Activated T-helper 9 cell treated with anti-CD3 and anti-CD28 coated beads, Interleukin-2, amount 50 U/mL, for 16 hours (primary cell): ENCODE results near the gene PTPRN2.
"Not testable (repeated sequence)": the region's sequence is repeated elsewhere in the genome, so short reads cannot be mapped to it uniquely, and the experiment has no call there.

ENCODE experiments used
- DNase-seq: peaks from one replicate; pipeline ENCODE4 v3.0.0-alpha.2; 2020; ENCODE audit warnings: low read depth

Gene PTPRN2

DNA sequence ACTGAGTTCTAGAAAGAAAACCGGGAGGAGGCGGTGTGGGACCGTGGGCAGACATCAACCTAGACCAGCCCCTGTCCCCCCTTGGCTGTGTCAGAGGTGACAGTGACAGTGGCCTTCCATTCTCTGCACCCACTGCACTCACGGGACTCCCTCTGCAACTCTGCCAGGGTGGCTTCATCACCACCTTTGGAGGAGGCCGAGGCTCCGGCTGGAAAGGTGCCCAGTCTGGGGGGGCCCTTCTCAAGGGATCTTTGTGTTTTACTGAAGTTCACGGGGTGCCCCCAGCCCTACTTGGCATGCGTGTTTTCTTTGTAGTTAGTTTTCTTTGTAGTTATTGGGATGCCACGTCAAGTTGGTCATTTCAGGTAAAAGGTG is 833.2 kb downstream of the PTPRN2 start:
- no peak for DNase-seq

GRCh38 chr7:157753713-157754415 is 833.8 kb downstream of the PTPRN2 start:
- DNase-seq, result no peak

GRCh38 chr7:157752832-157753291 is 834.8 kb downstream of the PTPRN2 start:
- DNase-seq, result no peak

- DNase-seq, result no peak
Observed at GRCh38 chr7:157751951-157752673, 835.5 kb downstream of the PTPRN2 start.

DNA sequence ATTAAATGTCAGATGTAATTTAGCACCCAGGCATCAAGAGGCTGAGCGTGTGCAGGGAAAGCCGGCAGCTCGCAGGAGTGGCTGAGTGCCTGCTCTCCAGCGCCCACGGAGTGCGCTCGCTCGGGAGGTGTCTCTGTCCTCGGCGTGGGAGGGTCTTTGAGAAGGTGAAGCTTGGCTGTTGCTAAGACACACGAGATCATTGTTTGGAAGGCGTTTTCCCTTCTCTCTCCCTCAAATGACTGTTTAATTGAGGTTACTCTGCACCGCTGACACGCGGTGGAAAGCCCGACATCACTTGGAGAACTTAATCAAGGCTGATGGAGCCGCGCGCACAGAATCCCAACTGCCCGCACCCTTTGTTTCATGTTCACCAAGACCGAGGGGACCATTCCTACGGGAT is 836.2 kb downstream of the PTPRN2 start:
- no peak for DNase-seq

GRCh38 chr7:157750291-157750690 is 837.3 kb downstream of the PTPRN2 start:
- DNase-seq, result no peak

- no peak for DNase-seq
Observed at GRCh38 chr7:157745721-157746709, 841.6 kb downstream of the PTPRN2 start.

DNA sequence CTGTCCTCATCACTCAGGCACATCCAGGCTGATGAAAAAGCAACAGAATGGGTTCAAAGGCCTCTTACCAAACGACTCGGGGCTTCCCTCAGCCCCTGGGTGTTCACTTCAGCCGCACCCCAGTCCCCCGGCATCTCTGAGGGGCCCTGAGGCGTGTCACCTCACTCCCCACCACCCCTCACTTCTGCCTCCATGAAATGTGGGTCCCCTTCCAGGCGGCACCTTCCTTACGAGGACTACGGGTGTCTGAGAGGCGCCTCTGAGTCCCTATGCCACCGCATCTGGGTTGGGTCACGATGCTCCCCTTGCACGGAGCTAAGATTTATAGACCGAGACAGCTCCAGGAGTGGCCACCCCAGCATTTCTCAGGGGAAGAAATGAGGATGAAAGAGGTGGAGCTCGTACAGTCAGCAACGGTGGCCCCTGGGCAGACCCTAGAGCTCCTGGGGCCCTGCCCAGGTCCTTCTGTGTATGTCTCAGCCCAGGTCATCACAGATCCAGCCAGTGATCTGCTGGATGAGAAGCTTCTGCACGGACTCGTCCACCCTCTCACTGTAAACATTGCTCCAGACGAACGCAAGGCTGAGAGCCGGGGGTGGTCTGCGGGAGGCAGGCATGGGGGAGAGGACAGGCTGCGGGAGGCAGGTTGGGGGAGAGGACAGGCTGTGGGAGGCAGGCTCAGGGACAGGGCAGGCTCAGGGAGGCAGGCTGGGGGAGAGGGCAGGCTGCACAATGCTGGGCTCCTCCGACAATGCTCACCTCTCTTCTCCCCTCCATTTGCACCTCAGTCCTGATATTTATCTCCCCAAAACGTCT is 842.6 kb downstream of the PTPRN2 start:
- DNase-seq, result no peak

DNA sequence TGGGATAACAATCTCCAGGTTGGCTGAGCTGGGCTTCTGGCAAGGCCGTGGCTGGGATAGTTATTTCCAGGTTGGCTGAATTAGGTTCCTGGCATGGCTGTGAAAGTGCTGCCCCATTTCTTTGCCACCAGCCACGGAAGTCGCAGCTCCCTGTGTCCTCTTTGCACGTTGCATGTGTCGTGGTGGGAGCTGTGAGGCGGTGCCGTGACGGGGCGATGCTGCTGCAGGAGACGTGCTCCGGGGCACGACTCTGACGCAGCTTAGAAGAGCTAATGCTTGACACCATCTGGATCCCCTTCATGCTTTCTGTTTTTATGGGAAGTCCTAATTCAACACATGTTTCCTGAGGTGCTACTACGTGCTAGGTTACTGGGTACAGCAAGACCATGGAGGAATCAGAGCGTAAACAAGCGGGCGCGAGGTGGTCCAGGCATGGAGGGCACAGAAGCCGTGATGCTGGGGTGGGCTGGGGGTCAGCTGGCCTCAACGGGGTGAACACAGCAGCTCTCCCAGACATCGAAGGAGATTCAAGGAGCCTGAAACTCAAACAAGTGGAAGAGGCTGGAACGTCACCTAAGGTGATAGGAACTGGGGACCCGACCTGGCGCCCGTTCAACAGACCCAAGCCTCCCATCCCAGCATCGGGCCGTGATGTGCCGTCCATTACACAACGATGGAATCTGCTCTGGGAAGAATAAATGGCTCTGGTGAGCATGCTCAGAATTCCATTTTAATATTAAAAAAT is 843.7 kb downstream of the PTPRN2 start:
- DNase-seq, result no peak

DNA sequence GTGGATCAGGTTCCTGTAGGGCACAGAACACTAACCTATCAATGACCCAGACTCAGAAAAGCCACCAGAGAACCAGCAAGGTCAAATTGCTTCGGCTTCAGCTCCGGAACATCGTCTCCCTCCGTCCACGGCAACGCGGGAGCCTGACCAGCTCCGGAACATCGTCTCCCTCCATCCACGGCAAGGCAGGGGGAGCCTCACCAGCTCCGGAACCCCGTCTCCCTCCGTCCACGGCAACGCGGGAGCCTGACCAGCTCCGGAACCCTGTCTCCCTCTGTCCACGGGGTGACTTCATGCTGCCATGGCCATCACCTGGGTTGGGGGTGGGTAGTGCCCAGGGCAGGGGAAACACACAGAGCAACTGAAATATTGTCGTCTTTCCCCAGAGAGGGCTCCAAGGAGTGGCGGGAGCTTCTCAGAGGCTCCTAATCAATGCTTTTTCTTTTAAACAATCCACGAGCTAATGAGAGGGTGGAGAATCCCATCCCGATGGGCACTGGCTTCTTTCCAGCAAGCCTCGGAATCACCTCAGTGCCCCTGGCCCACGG is 847.3 kb downstream of the PTPRN2 start:
- no peak for DNase-seq

- no peak for DNase-seq
Observed at GRCh38 chr7:157739650-157740049, 848.0 kb downstream of the PTPRN2 start.

GRCh38 chr7:157739031-157739430 is 848.6 kb downstream of the PTPRN2 start:
- no peak for DNase-seq

DNA sequence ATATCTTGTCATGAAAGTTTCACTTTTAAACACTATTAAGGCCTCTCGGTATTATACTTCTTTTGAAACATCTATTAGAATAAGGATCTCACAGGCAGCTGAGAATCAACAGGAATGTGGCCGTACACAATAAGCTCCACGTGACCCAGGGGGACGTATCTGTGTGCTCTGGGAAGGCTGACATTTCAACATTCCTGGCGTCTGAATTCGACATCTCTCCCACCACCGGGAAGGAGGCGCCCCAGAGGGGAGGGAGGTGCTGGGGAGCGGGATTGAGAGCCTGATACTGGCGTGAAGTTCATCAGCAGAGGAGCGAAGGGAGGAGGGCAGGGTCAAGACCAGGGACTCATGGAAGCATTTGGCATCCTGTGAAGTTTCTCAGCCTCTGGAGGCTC is 849.6 kb downstream of the PTPRN2 start:
- DNase-seq, result no peak

- DNase-seq, result no peak
Observed at GRCh38 chr7:157737151-157738065, 850.2 kb downstream of the PTPRN2 start.

GRCh38 chr7:157736341-157736740 is 851.3 kb downstream of the PTPRN2 start:
- DNase-seq, result no peak

- DNase-seq, result no peak
Observed at GRCh38 chr7:157735826-157736225, 851.8 kb downstream of the PTPRN2 start.

DNA sequence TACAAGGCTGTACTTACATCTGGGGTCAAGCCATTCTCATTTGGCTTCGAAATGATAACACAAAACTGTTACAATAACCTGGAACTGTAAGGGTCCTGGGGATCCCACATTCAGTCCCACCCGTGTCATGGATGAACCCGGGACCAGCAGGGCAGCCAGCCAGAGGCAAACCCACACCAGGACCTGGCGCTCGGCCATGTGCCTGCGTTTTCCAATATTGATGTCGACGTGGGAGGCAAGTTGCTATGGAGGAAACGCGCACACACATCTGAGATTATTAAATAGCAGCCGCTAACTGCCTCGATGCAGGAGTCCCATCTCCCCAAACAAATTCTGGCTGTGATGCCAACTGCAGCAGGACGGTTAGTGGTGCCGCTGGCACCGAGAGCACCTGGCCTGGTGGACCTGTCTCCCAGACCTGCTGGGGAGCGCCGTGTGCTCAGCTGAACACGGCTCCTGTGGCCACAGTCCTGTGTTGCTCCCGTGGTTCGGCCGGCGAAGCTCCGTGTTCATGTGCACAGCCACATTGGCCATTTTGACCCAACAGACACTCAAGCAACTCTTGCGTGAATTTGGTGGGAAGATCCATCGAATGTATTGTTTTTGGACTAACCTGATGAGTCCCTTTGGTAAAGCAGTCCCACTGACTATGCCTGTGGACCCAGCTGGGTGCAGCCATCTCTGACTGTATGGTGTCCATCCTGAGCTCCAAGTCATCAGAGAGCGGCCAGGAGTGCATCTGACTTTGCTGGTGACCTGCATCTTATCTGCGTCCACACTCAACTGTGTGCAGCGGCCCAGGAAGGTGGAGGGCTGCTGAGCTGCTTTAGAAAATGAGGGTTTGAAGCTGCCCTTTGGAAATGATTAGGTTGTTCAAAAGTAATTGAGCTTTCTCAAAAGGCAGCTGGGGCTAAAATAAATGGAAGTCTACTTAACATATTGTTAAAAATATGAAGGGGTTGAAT is 852.7 kb downstream of the PTPRN2 start:
- DNase-seq, result no peak

GRCh38 chr7:157733760-157734395 is 853.7 kb downstream of the PTPRN2 start:
- DNase-seq, result not testable (repeated sequence)
